ENCODE data around the gene RAG1.

GRCh38 chr11:36598051-36598450, 30.2 kb downstream of the RAG1 start, which contains the start of gene RAG2:
- TF ChIP-seq CTCF (IDR thresholded peaks at IDR 0.05) (no peak), POLR2A (IDR thresholded peaks at IDR 0.05) (no peak)

All from testis (tissue), 2 donors.